ENCODE data around the gene DEPP1. TPM values are rescaled to one million over a fixed set of nuclear protein-coding genes. Genes with fewer than 3 reads are reported as not detected.

The DEPP1 gene
- total and polyA plus RNA-seq, 2 of the 13 experiments (the other 11 are each of a cell fraction or from before 2014, with no cell fraction given): 14.8 to 270 TPM

DNA sequence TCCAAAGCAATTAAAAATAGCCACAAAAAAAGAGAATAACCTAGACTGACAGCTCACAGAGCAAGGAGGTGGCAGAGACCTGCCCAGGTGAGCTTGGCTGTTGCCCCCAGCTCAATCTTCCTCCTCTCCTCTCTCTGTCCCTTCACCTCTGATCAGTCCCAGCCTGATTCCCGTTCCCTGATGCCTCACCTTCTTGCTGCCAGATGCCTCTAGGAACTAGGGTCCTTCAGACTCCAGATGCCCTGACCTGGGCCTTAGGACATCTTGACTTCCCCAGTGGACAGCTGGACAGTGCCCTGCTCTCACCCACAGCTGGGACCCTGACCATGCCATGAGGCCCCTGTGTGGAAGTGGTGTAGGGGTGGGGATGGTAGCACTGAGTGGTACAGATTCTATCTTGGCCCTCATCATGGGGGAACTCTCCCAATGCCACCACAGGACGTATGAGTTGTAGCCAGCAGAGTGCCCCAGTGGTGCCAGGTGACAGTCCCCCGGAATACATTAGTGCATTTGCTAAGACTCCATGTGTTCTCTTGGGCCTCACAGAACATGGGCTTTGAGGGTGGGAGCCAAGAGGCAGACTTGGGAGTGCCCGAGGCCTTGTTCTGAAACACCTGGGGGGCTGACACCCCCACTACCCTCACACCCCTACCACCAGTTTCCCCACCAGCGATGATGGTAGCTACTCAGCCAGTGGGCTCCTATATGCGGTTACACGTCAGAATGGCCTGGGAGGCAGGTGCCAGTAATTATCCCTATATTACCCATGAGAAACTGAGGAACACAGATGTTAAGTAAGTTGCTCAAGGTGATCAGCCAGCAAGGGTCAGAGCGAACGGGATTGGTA lies 2.0 kb downstream of the DEPP1 start (continued):
- TF ChIP-seq NONO (IDR thresholded peaks at IDR 0.05) (no peak), NONO (CRISPR knock-in tag; conservative IDR thresholded peaks at IDR 0.05) (peak; percentile 59; the same call in 1 of the 2 replicates), ARID3A (IDR thresholded peaks at IDR 0.05; ENCODE audit: low read depth, low read length) (no peak), TEAD2 (CRISPR knock-in tag; IDR thresholded peaks at IDR 0.05) (0 out of 2 replicates have a peak, but pooled peaks have one; percentile 8), FOXM1 (CRISPR knock-in tag; IDR thresholded peaks at IDR 0.05) (no peak), CAMTA2 (CRISPR knock-in tag; IDR thresholded peaks at IDR 0.05; ENCODE audit: borderline replicate concordance) (no peak), MAFF (IDR thresholded peaks at IDR 0.05; ENCODE audit: low read depth, low read length) (no peak), ZFP82 (CRISPR knock-in tag; IDR thresholded peaks at IDR 0.05; ENCODE audit: borderline replicate concordance) (peak; percentile 55; the same call in 1 of the 2 replicates), CENPT (CRISPR knock-in tag; IDR thresholded peaks at IDR 0.05; ENCODE audit: low read depth) (peak; percentile 54; the same call in 1 of the 2 replicates), DR1 (CRISPR knock-in tag; IDR thresholded peaks at IDR 0.05) (no peak), PAWR (CRISPR knock-in tag; IDR thresholded peaks at IDR 0.05; ENCODE audit: borderline replicate concordance) (no peak), PHF21A (CRISPR knock-in tag; IDR thresholded peaks at IDR 0.05) (no peak), KLF9 (CRISPR knock-in tag; IDR thresholded peaks at IDR 0.05; ENCODE audit: low read depth) (0 out of 2 replicates have a peak, but pooled peaks have one; percentile 7), ZNF512 (CRISPR knock-in tag; IDR thresholded peaks at IDR 0.05) (no peak; the same call in 1 of the 2 replicates), SRY (CRISPR knock-in tag; IDR thresholded peaks at IDR 0.05) (no peak; the same call in 1 of the 2 replicates), TEAD3 (CRISPR knock-in tag; optimal IDR thresholded peaks at IDR 0.05; ENCODE audit: borderline replicate concordance) (no peak), YY1 (IDR thresholded peaks at IDR 0.05; ENCODE audit: insufficient read depth, insufficient replicate concordance, low read depth, low read length) (no peak), SALL1 (CRISPR knock-in tag; IDR thresholded peaks at IDR 0.05) (peak; percentile 86), TAF1 (CRISPR knock-in tag; IDR thresholded peaks at IDR 0.05) (no peak; the same call in 1 of the 2 replicates), CHD2 (IDR thresholded peaks at IDR 0.05; ENCODE audit: low read depth, low read length) (no peak), JUND (CRISPR knock-in tag; IDR thresholded peaks at IDR 0.05) (peak; percentile 44; the same call in 1 of the 2 replicates), KLF16 (CRISPR knock-in tag; IDR thresholded peaks at IDR 0.05) (peak; percentile 10 to 92; a peak in 1 of 4 replicates), RNF2 (conservative IDR thresholded peaks at IDR 0.05; ENCODE audit: low read depth) (no peak)
- TF ChIP-seq, protein P1, sequence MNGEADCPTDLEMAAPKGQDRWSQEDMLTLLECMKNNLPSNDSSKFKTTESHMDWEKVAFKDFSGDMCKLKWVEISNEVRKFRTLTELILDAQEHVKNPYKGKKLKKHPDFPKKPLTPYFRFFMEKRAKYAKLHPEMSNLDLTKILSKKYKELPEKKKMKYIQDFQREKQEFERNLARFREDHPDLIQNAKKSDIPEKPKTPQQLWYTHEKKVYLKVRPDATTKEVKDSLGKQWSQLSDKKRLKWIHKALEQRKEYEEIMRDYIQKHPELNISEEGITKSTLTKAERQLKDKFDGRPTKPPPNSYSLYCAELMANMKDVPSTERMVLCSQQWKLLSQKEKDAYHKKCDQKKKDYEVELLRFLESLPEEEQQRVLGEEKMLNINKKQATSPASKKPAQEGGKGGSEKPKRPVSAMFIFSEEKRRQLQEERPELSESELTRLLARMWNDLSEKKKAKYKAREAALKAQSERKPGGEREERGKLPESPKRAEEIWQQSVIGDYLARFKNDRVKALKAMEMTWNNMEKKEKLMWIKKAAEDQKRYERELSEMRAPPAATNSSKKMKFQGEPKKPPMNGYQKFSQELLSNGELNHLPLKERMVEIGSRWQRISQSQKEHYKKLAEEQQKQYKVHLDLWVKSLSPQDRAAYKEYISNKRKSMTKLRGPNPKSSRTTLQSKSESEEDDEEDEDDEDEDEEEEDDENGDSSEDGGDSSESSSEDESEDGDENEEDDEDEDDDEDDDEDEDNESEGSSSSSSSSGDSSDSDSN (CRISPR knock-in tag; IDR thresholded peaks at IDR 0.05): peak; percentile 48
- TF ChIP-seq, protein P2, sequence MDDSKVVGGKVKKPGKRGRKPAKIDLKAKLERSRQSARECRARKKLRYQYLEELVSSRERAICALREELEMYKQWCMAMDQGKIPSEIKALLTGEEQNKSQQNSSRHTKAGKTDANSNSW (CRISPR knock-in tag; IDR thresholded peaks at IDR 0.05; ENCODE audit: borderline replicate concordance): no peak
